ENCODE measurements around the gene MGAT4B. TPM values are rescaled to one million over a fixed set of nuclear protein-coding genes. Genes with fewer than 3 reads are reported as not detected.
A peak's percentile ranks its signal among the peaks of the same experiment; 100 is the strongest.

The MGAT4B gene
- total RNA-seq, 1 donor from 2014 or later = 193 TPM

DNA sequence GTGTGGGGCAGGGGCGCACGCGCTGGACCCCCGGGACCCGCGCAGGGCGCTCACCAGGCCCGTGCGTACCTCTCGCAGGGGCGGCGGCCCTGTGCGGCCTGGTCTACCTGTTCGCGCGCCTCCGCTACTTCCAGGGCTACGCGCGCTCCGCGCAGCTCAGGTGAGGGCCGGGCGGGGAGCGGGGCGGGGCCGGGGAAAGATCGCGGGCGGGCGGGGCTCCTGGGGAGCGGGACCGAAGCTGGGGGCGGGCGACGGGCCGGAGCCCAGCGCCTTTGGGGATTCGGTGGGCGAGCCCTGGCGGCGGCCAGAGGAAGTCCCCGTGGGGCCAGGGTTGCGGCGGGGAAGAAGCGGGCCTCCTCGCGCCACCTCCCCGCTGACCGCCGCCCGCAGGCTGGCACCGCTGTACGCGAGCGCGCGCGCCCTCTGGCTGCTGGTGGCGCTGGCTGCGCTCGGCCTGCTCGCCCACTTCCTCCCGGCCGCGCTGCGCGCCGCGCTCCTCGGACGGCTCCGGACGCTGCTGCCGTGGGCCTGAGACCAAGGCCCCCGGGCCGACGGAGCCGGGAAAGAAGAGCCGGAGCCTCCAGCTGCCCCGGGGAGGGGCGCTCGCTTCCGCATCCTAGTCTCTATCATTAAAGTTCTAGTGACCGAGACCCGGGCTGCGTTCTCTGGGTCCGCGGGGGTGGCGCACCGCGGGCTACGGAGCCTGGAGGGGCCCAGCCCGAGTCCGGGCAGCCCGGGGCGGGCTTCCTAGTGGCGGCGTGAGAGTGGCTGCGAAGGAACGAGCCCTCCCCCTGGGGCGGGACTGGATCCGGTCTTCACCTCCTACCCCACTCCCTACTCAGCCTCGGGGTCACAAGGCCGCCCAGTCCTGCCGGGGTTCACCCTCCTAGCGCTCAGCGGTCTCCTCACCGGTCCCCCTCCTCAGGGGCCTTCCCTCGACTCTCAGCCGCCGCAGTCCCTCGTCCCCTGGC, 10.5 kb downstream of the MGAT4B start:
- Histone ChIP-seq H3K9me3 (ENCODE audit: insufficient read depth, low read depth, low read length) (no peaks in the 10 kb centered on the region), H3K36me3 (ENCODE audit: insufficient read depth, low read length) (no peaks in the 10 kb centered on the region), H3K4me1 (ENCODE audit: insufficient read depth, low read length) (peaks cover 15% of the 10 kb centered on the region), H3K79me2 (ENCODE audit: insufficient read depth, low read length) (no peaks in the 10 kb centered on the region), H3K27ac (ENCODE audit: low read depth, low read length) (peak overlapping the region; percentile 12), H3K9ac (ENCODE audit: low read length) (peak overlapping the region; percentile 66), H3K27me3 (ENCODE audit: insufficient read depth, low read length) (no peaks in the 10 kb centered on the region), H2AFZ (ENCODE audit: low read depth, low read length) (peak overlapping the region; percentile 63), H3K4me3 (ENCODE audit: insufficient read depth, low read depth, low read length) (peak overlapping the region; percentile 55), H3K4me2 (ENCODE audit: low read length) (peak overlapping the region; percentile 88), H4K20me1 (ENCODE audit: insufficient read depth, low read length) (peaks cover 30% of the 10 kb centered on the region)
- H3K27ac Mint-ChIP-seq (ENCODE audit: unreplicated experiment) = no peak overlapping the region
- H3K36me3 Mint-ChIP-seq (ENCODE audit: low read depth, unreplicated experiment) = peaks cover 10% of the 10 kb centered on the region
- TF ChIP-seq, protein P1, sequence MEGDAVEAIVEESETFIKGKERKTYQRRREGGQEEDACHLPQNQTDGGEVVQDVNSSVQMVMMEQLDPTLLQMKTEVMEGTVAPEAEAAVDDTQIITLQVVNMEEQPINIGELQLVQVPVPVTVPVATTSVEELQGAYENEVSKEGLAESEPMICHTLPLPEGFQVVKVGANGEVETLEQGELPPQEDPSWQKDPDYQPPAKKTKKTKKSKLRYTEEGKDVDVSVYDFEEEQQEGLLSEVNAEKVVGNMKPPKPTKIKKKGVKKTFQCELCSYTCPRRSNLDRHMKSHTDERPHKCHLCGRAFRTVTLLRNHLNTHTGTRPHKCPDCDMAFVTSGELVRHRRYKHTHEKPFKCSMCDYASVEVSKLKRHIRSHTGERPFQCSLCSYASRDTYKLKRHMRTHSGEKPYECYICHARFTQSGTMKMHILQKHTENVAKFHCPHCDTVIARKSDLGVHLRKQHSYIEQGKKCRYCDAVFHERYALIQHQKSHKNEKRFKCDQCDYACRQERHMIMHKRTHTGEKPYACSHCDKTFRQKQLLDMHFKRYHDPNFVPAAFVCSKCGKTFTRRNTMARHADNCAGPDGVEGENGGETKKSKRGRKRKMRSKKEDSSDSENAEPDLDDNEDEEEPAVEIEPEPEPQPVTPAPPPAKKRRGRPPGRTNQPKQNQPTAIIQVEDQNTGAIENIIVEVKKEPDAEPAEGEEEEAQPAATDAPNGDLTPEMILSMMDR (IDR thresholded peaks at IDR 0.05; ENCODE audit: insufficient read depth, low read depth, low read length) = peak; percentile 13
- TF ChIP-seq EZH2 (IDR thresholded peaks at IDR 0.05; ENCODE audit: insufficient read depth, low read length) = no peak
- H3K4me1 Mint-ChIP-seq (ENCODE audit: low read depth, unreplicated experiment) = peaks cover 5% of the 10 kb centered on the region
- no peaks in the 10 kb centered on the region for H3K27me3 Mint-ChIP-seq (ENCODE audit: low read depth, unreplicated experiment)
- no peaks in the 10 kb centered on the region for H3K9me3 Mint-ChIP-seq (ENCODE audit: unreplicated experiment)
- DNase-seq (ENCODE audit: low read depth) (peak; percentile 65), FAIRE-seq (no peak)
- H3K4me3 Mint-ChIP-seq (ENCODE audit: unreplicated experiment) = peak overlapping the region; percentile 50

DNA sequence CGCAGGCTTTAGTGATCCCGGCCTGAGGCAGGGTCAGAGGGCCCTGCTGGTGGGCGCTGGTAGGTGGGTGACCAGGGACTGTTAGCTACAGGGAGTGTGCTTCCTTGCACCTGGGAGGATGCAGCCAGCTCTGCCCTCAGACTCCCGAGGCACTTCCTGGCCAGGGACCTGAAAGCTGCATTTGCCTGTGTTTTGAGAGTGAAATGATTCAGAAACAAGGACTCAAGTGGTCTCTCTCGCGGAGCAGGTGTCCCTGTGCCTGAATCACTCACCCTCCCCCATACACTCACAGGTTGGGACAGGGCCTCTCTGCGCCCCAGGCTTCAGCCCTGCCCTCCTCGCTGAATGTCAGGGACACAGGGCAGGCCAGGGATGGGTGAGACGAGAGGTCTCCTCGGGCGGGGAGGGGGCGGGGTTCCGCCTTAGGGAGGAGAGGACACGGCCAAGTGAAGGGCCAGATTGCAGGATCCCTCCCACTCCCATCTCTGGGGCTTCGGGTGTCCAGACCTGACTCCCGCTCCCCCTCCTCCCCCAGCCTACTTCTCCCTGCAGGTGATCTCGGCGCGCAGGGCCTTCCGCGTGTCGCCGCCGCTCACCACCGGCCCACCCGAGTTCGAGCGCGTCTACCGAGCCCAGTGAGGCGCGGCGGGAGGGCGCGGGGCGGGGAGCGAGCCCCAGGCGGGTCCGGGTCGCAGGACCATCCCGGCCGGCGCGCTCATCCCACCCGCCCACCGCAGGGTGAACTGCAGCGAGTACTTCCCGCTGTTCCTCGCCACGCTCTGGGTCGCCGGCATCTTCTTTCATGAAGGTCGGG, 11.4 kb downstream of the MGAT4B start:
- Histone ChIP-seq H3K4me3 (ENCODE audit: insufficient read depth, low read depth, low read length) (peak overlapping the region; percentile 50), H3K9ac (ENCODE audit: low read length) (peak overlapping the region; percentile 31)

More for the DNA sequence above, 11.4 kb downstream of the MGAT4B start:
- H3K36me3 ChIP-seq (ENCODE audit: insufficient read depth, low read length) = no peaks in the 10 kb centered on the region
- no peaks in the 10 kb centered on the region for H3K79me2 ChIP-seq (ENCODE audit: insufficient read depth, low read length)
- no peak overlapping the region for H2AFZ ChIP-seq (ENCODE audit: low read depth, low read length)
- Mint-ChIP-seq H3K9me3 (ENCODE audit: unreplicated experiment) (no peaks in the 10 kb centered on the region), H3K36me3 (ENCODE audit: low read depth, unreplicated experiment) (peaks cover 10% of the 10 kb centered on the region), H3K27ac (ENCODE audit: unreplicated experiment) (peak overlapping the region; percentile 53), H3K4me1 (ENCODE audit: low read depth, unreplicated experiment) (peaks cover 5% of the 10 kb centered on the region), H3K27me3 (ENCODE audit: low read depth, unreplicated experiment) (no peaks in the 10 kb centered on the region), H3K4me3 (ENCODE audit: unreplicated experiment) (peak overlapping the region; percentile 68)
- H3K9me3 ChIP-seq (ENCODE audit: insufficient read depth, low read depth, low read length) = no peaks in the 10 kb centered on the region
- peaks cover 15% of the 10 kb centered on the region for H3K4me1 ChIP-seq (ENCODE audit: insufficient read depth, low read length)
- H3K4me2 ChIP-seq (ENCODE audit: low read length) = peak overlapping the region; percentile 88
- peaks cover 23% of the 10 kb centered on the region for H4K20me1 ChIP-seq (ENCODE audit: insufficient read depth, low read length)
- TF ChIP-seq, protein P1 (IDR thresholded peaks at IDR 0.05; ENCODE audit: insufficient read depth, low read depth, low read length) = no peak
- TF ChIP-seq EZH2 (IDR thresholded peaks at IDR 0.05; ENCODE audit: insufficient read depth, low read length) = no peak
- H3K27me3 ChIP-seq (ENCODE audit: insufficient read depth, low read length) = no peaks in the 10 kb centered on the region
- DNase-seq (ENCODE audit: low read depth) (no peak), FAIRE-seq (no peak)
- H3K27ac ChIP-seq (ENCODE audit: low read depth, low read length) = no peak overlapping the region
